Measurements from ENCODE around the gene RGS2.

The RGS2 gene

GRCh38 chr1:192832492-192832891 is 23.7 kb downstream of the RGS2 start:
- no peak for DNase-seq

DNA sequence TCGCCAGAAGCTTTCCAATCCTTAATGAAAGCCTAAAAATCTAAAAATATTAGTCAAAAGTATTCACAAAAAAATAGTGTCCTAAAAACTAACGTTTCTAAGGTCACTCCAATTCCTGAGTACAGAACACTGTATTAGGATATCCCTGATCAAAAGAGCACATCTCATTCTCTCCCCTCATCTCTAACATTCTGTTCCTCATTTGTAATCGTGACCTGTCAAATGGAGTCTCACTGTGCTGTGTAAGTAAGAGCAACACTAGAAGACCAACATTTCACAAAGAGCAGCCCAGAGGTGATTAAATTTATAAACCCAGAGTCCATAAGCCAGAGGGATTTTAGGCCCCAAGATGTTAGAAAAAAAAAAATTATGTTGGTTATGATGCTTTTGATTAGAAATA is 26.3 kb downstream of the RGS2 start:
- no peak for DNase-seq

DNA sequence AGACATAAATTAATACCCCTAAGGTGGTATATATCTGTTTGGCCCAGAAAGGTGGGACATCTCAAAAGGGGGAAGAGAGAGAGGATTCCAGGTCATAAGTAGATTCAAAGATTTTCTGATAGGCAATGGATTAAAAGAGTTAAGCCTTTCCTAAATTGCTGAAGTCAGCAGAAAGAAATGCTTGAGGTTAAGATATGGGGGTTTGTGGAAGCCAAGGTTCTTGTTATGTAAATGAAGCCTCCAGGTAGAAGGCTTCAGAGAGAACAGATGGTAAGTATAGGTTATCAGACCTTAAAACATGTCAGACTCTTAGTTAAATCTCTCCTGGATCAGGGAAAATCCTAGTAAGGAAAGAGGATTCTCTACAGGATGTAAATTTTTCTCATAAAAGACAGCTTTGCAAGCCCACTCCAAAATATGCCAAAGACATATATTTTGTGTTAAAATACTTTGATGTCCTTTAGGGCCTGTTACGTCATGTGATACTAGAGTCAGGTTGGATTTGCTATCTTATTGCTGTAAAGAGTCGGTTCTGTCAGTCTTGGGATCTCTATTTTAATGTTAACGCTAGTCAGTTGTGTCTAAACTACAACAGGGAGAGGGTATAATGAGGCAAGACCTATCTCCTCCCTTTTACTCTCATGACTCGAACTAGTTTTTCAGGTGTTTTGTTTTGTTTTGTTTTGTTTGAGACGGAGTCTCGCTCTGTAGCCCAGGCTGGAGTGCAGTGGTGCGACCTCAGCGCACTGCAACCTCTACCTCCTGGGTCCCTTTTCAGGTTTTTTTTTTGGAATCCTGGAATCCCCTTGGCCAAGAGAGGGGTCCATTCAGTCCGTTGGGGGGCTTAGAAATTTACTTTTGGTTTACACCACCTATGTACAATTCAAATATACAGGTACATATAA is 30.6 kb downstream of the RGS2 start:
- DNase-seq: no peak

DNA sequence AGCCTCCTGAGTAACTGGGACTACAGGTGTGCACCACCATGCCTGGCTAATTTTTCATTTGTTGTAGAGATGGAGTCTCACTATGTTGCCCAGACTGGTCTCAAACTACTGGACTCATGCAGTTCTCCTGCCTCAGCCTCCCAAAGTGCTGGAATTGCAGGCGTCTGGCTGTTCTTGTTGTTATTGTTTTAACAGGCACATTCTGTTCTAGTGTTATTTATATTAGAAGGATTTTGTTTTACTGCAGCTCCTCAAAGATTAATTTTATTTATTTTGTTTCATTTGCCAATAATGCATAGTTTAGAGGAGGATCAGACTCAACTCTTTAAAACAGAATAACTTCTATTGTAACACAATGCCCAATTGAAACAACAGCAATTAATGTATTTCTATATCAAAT is 35.5 kb downstream of the RGS2 start:
- DNase-seq: no peak

DNA sequence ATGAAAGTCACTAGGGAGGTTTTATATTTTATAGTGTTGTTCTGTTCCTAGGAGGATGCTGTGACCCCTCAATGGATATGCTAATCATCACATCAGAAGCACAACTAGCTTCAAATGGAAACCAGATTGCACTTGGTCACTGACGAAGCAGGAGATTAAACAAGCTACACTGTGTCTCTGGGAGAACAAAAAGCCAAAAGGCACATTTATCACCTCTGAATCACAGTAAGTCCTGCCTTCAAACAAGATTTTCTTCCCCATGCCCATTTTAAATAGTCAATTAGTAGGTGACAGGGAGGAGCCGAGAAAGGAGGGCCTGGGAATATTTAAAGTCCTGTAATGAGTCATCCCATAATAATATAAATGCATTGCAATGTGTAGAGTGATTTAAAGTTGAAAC is 38.1 kb downstream of the RGS2 start:
- DNase-seq: no peak

DNA sequence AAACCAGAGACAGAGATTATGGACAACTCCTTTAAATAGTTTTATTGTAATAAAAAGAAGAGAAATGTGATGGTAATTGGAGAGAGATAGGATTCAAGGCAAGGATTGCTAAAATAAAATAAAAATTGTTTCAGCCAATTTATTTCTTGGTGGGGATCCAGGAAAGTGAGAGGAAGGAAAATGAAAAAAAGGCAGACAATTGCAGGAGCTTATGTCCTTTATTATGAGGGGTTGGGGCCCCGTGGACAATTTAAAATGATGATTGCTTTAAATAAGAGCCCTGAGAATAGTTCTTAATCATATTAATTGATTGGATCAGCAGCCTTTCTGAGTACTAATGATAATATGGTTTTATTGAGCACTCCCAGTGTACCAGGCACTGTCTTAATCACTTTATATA is 40.2 kb downstream of the RGS2 start:
- no peak for DNase-seq

GRCh38 chr1:192849442-192849841 is 40.6 kb downstream of the RGS2 start:
- no peak for DNase-seq

- DNase-seq: no peak
Observed at GRCh38 chr1:192852001-192852947, 43.4 kb downstream of the RGS2 start.

DNA sequence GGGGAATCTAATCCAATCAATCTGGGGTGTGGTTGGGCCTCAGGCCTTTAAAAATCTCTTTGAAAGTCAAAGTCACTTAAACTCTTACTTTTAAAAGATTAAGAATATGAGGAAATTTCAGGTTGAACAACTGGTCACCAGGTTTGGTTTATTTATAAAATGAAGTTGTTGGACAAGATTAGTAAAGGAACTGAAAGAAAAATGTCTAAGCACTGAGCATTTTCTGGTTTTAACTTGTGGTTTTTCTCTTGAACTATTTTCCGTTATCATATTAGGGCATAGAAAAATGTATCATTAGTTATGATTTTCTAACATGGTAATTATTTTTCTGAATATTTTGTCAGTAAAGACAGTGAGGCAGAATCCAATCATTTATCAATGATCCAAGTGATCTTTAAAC is 49.6 kb downstream of the RGS2 start:
- no peak for DNase-seq

GRCh38 chr1:192859808-192860207 is 51.0 kb downstream of the RGS2 start:
- DNase-seq: no peak

DNA sequence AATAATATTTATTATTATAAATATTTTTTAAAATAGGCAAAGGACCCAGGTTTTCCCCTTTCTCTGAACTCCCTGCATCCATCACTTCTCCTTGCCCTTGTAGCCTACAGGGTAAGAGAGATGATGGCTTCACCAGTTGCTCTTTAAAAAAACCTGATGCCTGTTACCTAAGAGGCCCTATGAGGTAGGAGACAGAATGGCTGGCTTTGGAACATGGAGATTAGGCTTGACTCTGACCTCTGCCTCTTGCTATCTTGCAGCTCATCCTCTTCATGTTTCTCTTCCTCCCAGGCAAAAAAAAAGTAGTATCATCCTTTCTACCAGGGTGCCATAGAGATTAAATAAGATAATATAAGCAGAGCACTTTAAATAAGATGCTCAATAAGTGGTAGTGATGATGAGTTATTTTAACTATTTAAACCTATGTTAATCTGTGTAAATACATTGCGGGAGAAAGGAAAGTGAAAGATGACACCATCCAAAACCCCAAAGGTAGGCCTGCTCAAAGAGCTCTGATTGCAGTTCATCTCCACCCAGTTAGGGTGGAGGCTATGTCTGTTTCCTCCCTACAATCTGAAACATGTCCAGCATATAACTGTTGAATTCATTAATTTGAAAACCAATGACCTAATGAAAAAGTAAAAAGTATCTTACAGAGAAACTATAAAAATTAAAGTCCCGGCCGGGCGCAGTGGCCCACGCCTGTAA is 51.8 kb downstream of the RGS2 start:
- DNase-seq: no peak

DNA sequence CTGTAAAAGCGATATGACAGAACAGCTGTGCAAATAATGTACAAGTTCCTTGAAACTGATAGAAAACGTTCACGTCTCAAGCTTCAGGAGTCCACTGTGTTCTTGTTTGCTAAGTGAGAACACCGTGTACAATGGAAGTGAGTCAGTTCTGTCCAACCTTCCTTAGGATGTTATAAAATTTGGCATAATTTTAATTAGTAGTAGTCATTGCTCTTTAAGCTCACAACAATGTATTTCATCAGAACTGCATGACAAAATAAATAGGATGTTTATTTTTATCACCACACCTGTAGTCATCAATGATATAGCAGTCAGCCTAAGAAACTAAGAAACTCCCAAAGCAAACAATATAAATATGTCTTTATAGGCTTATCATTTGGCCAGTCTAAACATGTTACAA is 53.0 kb downstream of the RGS2 start:
- no peak for DNase-seq
